Stimulated activated CD8-positive, alpha-beta memory T cell treated with anti-CD3 and anti-CD28 coated beads, Interleukin-15, amount 100 ng/mL, for 48 hours (primary cell): ENCODE results near the gene JAKMIP1.

ENCODE experiments used
- DNase-seq, 2 donors: peaks; one replicate each; pipeline ENCODE4 v3.0.0-alpha.2; 2020; ENCODE audit warnings: low read depth in 2 of 2

JAKMIP1 gene

GRCh38 chr4:6200011-6200921 is at the start of gene JAKMIP1:
TSS of gene JAKMIP1 (minus strand) at chr4:6200549. CDS start at chr4:6112850, 87,699 bp downstream.
- peak; percentile 73 to 81 for DNase-seq

GRCh38 chr4:6248394-6248793 is 48.0 kb upstream of the JAKMIP1 start:
- no peak for DNase-seq

- no peak for DNase-seq
Observed at GRCh38 chr4:6246170-6246634, 45.9 kb upstream of the JAKMIP1 start.

DNA sequence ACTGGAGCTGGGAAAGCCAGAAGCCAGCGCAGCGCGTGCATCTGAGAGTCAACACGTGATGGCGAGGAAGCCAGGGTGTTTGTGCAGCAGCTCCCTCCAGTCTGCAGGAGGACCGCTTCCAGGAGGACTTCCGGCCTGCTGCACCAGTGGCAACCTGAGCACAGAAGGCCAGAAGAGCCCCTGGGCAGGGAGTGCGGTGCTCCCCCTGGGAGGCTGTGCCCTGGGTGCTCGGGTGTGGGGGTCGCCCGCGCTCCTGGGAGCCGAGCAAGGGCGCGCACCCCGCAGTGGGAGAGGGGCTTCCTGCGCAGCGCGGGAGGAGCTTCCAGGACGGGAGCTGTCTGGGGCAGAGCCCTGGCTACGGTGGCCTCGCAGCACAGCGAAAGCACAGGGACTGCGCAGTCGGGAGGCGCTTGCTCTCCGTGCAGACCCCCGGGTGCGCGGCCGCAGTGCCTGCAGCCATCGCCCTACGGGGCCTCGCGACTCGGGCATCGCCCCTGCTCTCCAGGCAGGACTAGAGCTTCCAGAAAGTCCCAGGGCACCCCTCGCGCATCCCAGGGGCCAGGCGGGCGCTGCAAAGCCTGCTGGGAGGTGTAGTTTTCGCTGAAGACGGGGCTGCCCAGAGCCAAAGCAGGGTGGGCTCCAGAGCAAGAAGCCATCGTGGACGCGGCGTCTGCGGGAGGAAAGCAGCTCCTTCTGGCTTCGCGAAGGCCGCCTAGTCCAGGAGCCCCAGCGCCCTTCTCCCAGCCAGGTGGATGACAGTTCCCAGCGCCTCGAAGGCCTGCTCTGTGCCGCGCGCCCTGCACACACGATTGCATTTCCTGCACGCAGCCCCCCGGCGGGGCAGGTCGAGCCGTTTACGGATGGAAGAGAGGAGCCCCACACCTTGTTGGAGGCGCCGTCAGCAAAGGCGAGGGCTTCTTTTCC is 45.2 kb upstream of the JAKMIP1 start:
- DNase-seq = no peak

GRCh38 chr4:6242271-6243029 is 42.1 kb upstream of the JAKMIP1 start:
- DNase-seq = no peak

DNA sequence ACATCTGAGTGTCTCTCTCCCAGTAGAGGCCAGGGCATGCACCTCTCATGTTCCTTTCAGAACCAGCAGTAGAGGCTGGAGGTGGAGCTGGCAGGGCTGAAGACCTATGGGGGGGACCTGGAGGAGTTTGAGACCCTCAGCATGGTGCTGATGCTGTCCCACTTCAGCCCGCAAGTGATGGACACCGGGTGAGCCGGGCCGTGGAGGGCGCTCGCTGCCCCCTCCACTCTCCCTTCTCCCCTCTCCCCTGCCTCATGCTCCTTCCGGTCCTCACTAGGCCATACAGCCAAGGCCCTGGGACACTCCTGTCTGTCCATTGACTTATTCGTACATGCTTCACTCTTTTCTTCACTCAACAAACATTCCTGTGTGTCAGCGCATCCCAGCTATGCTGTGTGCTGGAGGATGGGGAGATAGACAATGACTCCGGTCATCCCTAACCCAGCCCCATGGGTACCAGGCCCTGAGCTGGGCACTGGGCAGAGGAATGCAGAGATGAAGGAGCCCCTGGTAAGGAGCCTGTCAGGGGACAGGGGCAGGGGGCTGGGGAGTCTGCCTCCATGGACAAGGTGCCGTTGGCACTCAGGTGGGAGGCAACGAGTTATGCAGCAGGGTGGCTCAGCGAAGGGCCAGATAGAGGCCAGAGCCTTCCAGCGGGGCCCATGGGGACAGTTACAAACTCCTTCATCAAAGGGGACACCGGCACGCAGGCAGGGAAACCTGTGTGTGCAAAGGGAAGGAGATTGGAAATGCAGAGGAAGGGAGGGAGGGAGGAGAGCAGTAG is 40.9 kb upstream of the JAKMIP1 start:
- no peak for DNase-seq

- DNase-seq = no peak
Observed at GRCh38 chr4:6239968-6240367, 39.6 kb upstream of the JAKMIP1 start.

DNA sequence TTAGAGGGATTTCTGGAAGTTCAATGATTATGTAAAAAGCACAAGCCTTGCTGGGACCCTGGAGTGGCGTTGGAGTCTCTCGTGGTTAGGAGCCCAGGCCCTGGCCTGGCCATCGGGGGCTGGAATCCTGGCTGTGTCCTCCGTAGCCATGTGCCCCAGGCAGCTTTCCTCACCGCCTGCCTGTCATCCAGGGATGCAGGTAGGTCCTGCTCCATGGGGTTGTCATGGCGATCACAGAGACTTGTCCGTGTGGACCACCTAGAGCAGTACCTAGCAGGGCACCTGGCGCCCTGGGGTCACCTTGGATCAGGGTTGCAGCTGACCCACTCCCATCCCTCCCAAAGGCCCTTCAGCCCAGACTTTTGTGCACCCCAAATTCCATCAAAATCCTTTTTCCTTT is 39.1 kb upstream of the JAKMIP1 start:
- DNase-seq = no peak

DNA sequence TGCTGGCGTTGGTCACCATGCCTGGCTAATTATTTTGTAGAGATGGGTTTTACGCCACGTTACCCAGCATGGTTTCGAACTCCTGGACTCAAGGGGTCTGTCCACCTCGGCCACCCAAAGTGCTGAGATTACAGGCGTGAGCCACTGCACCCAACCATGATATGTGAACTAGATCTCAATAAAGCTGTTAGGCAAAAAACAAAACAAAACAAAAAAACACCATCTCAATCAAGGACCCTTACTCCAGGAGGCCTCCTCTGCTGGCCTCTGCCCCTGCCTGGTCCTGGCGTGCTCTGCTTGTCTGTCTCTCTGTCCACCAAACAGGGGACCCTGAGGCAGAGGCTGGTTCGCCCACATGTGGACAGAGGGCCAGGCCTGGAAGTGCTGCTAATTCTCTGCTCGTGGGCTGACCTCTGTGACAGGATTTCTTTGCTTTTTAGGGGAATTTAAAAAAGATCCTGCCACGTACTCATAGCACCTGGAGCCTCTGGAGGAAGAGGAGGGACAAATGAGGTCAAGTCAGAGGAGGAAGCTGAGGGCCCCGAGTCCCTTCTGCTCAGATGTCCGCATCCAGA is 36.6 kb upstream of the JAKMIP1 start:
- DNase-seq = no peak

GRCh38 chr4:6235901-6236640 is 35.7 kb upstream of the JAKMIP1 start:
- no peak for DNase-seq

DNA sequence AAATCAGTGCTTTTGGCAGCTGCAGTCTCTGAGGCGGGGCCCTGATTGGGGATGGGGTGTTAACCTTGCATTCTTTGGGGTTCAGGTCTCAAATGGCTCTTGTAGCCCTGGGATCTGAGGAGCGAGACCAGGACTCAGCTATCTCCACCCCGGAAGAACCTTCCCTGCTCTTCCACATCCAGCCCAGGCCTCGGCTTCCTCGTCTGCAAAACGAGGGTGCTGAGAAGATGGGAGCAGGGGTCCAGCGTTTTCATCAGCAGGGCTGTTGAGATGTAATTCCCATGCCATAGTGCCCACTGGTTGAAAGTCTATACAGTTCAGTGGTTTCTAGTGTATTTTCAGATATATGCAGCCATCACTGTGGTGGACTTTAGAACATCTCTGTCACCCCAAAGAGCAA is 34.7 kb upstream of the JAKMIP1 start:
- DNase-seq = no peak

- DNase-seq = no peak
Observed at GRCh38 chr4:6233929-6234328, 33.6 kb upstream of the JAKMIP1 start.

DNA sequence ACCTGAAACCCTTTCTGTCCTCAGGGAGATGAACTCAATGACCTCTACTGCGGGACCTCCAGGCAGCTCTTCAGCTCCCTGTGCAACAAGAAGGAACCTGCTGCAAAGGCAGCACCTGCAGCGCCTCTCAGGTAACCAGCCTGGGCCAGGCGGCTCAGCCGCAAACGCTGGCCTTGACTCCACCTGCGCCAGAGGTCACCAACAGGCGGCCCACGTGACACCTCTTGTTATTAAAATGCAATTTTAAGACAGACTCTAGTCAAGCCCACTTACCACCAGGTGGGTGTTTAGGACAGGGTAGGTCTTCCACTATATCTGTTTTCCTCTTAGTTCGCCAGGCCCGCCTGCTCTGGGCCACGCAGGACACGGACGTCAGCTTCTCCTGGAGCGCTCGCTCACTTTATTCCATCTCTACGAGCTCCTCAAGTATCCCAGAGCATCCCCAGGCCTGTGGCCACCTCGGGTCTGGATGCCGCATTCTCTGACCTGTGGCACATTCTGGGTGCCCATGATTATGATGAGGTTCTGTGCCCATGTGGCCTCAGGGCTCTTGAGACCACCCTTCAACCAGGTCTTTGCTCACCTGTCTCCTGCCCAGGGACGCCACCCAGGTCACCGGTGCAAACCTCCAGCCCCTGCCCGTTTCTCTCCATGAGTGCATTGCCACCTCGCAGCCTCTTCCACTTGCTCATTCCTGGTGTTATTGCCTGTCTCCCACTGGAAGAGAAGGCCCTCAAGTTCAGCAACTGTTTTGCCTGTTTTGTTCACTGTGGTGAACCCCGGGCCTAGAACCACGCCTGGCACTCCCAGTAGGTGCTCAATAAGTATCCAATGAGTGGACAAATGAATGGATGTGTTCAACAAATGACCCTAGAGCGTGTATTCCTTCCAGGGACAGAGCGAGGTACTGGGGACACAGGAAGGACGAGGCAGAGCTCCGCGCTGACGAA is 32.8 kb upstream of the JAKMIP1 start:
- DNase-seq = no peak

GRCh38 chr4:6231663-6232165 is 31.4 kb upstream of the JAKMIP1 start:
- DNase-seq = no peak

DNA sequence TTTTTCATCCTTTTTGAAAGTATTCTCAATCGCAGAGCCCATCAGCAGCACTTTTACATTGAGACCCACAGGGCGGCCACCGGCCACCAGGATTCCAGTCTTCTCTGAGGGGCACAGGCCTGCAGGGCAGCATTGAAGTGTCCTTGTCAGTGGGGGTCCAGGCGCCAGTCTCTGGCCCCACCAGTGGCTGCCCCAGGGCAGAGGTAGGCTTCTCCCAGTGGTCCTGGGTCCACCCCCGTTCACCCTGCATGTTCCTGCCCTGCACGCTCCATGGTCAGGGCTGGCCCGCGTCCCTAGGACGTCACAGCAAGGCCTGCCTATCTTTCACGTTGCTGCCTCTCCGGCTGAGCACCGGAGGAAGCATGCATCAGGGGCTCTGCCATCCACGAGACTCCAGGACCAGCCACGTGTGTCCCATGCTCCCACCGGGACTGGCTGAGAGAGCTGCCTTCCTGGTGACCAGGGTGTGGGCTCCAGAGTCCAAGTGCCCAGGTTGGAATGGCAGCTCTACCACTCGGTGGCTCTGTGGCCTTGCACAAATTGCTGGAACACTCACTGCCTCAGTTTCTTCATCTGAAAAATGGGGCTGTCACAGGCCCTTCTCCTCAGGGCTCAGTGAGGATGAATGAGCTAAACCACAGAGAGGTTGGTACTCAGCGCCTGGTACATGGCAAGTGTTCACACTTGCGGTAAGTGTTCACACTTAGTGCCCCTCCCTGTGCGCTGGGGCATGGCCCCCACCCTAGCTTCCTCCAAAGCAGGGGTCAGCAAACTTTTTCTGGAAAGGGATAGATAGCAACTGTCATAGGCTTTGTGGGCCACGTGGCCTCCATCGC is 30.7 kb upstream of the JAKMIP1 start:
- DNase-seq = no peak

GRCh38 chr4:6230502-6230785 is 30.1 kb upstream of the JAKMIP1 start:
- DNase-seq = no peak

GRCh38 chr4:6229671-6230501 is 29.5 kb upstream of the JAKMIP1 start:
- no peak for DNase-seq
